HG02981 (cell line): Measurements from ENCODE around the gene UBE2Q2.
A peak's percentile ranks its signal among the peaks of the same experiment; 100 is the strongest.
"Not testable (repeated sequence)": the region's sequence is repeated elsewhere in the genome, so short reads cannot be mapped to it uniquely, and the experiment has no call there.

ENCODE experiments used
- ATAC-seq: cut with Tn5 transposase; IDR thresholded peaks from one replicate; pipeline ENCODE4 v1.9.1; 2021; ENCODE audit warnings: mild to moderate bottlenecking, moderate library complexity; ENCODE audit not compliant: unreplicated experiment

The UBE2Q2 gene

GRCh38 chr15:75823860-75824613 lies 19.2 kb upstream of the UBE2Q2 start:
- ATAC-seq: no peak

DNA sequence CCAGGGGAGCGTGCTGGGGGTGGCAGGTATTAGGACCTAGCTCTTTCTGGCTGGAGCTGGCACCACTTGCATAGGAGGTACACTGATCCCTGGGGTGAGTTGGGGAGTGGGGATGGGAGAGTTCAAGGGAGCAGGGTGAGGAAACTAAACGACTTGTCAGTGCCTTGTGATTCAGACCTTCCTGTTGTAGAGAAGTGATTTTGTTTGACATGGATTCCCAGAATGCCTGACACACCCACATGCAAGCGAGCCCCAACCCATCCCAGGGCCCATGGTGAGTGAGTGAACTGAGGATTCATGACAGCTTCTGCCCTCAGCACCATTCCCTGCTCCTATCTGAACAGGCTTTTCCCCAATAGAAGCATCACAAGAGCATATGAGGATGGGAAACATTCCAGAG lies 15.6 kb upstream of the UBE2Q2 start:
- ATAC-seq: no peak

DNA sequence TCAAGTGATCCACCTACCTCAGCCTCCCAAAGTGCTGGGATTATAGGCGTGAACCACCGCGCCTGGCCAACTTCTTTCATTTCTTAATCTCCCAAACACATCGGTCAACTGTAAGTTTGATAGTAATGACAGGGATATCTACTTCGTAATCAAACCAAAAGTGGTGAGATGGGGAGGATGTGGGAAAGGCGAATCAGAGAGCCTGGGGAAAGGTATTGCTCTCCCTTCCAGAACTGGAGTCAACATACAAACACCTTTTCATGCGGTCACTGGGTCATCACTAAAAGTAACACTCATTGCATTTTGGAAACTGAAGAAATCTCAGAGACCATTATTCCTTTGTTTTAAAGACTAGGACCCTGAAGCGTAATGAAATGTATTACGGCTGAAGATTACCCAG lies 14.8 kb upstream of the UBE2Q2 start:
- no peak for ATAC-seq

GRCh38 chr15:75830910-75831805 lies 12.1 kb upstream of the UBE2Q2 start:
- no peak for ATAC-seq

DNA sequence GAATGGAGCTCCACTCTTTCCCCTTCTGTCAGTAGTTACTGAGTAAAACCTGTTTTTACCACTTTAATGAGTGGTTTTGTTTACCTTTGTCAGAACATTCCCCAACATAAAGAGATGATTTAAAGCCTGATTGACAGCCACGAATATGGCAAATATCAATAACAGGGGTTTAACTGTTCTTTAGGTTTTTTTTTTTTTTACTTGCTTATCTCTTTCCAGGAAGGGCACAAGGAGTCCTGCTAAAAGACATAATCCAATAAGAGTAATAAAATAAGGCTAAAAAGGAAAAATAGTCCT lies 11.5 kb upstream of the UBE2Q2 start:
- ATAC-seq: no peak

- ATAC-seq: no peak
Observed at GRCh38 chr15:75832114-75832513, 11.1 kb upstream of the UBE2Q2 start.

GRCh38 chr15:75834021-75834420 lies 9.2 kb upstream of the UBE2Q2 start:
- no peak for ATAC-seq

- no peak for ATAC-seq
Observed at GRCh38 chr15:75835990-75836958, 7.0 kb upstream of the UBE2Q2 start.

GRCh38 chr15:75836959-75837334 lies 6.3 kb upstream of the UBE2Q2 start:
- peak; percentile 88 for ATAC-seq

- no peak for ATAC-seq
Observed at GRCh38 chr15:75840659-75841058, 2.6 kb upstream of the UBE2Q2 start.

DNA sequence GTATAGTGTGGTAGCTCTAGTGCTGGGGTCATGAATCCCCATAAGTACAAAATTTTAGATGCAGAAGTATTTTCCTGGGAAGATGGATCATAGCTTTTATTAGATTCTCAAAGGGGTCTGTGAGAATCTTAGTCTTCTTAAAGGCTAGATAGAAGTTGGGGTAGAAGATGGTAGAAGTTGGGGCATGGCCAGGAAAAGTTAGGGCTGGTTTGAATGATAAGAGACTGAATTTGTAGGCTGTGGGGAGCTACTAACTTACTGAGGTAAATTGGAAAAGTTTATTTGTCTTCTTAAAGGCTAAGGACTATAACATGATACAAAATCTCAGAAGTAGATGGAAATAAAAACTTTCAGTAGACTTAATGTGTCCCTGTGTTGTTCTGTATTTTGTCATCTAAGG lies 1.6 kb upstream of the UBE2Q2 start:
- ATAC-seq: no peak

GRCh38 chr15:75843678-75844581 lies 683 bp downstream of the UBE2Q2 start:
- ATAC-seq: peak; percentile 47

- ATAC-seq: no peak
Observed at GRCh38 chr15:75844629-75845335, 1.5 kb downstream of the UBE2Q2 start.

- no peak for ATAC-seq
Observed at GRCh38 chr15:75849167-75849566, 5.9 kb downstream of the UBE2Q2 start.

DNA sequence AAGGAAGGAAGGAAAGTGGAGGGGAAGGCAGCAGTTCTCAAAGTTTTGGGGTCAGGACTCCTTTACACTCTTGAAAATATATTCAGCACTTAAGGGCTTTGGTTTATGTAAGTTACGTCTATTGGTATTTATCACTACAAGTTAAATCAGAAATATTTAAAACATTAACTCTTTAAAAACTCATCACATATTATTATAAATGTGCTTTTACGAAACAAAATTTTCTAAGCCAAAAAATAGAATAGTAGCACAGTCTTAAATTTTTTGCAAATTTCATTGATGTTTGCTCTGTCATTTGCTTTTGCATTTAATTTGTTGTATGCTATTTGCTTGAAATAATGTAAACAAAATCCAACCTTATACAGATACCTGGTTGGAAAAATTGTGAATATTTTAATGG lies 7.5 kb downstream of the UBE2Q2 start:
- no peak for ATAC-seq

DNA sequence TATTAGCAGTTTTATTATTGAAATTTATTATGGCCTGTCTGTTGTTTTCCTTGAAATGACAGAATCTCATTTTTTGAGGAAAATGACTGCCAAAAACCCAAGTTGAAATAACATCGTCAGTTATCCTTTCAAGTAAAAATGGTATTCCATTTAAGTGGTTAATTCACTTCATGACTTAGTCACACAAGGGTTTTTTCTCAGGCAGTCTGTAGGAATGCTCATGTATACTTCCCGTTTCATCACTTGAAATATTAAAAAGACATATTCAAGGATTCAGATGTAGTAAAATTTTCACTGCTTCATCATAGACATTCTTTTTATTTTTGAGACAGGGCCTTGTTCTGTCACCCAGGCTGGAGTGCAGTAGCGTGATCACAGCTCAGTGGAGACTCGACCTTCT lies 8.3 kb downstream of the UBE2Q2 start:
- not testable (repeated sequence) for ATAC-seq

- no peak for ATAC-seq
Observed at GRCh38 chr15:75857886-75858285, 14.6 kb downstream of the UBE2Q2 start.

DNA sequence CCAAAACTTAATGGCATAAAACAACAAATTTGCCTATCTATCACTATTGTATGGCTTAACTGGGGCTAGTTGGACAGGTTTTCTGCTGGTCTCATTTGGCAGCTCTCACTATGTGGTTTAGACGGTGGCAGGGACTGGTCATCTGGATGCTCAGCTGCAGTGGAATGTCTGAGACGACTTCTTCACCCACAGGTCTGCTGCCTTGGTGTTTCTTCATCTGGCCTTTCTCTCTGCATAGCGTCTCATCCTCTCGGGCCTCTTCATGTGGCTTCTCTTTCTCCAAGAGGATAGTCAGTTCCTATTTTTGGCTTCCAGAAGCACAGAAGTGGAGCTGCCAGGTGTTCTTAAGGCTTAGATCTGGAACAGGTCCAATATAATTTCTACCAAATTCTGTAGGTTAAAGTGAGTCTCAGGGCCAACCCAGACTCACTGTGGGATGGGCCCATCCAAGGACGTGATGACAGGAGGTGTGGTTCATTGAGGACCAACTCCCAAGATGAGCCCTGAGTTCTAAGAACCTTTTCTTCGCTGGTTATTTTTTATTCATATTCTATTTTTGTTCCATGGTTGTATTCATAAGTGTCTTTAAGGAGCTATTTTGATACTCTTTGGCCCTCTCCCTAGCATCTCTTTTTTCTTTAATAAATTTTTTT lies 18.6 kb downstream of the UBE2Q2 start:
- no peak for ATAC-seq

GRCh38 chr15:75862796-75863195 lies 19.5 kb downstream of the UBE2Q2 start:
- ATAC-seq: no peak
